T-helper 2 cell (primary cell): ENCODE data around the gene PANX1.
"Not testable (repeated sequence)": the region's sequence is repeated elsewhere in the genome, so short reads cannot be mapped to it uniquely, and the experiment has no call there.

Experiments
- DNase-seq, 5 experiments: peaks; one replicate each; pipeline versions ENCODE4 v3.0.0 to v3.0.0-alpha.2; 2012 to 2022
- total RNA-seq, 2 donors: gene quantifications; one replicate each; lab custom pipeline; 2026; lab: John Stamatoyannopoulos, UW

PANX1 gene
- 13.1 to 14.1 reads per million in 2 donors for total RNA-seq

GRCh38 chr11:94128746-94129511 lies at the start of gene PANX1:
Gene PANX1, plus strand, starts transcription at chr11:94128841. Its CDS starts 472 bp downstream, at chr11:94129313.
- peak; percentile 52 to 87 (median 66) for DNase-seq

GRCh38 chr11:94084164-94084563 lies 44.5 kb upstream of the PANX1 start:
- no peak for DNase-seq

- DNase-seq = no peak
These were observed 39.7 kb upstream of the PANX1 start for GRCh38 chr11:94088906-94089305.

- no peak for DNase-seq
These were observed 39.3 kb upstream of the PANX1 start for GRCh38 chr11:94089341-94089740.

- DNase-seq = no peak
These were observed 38.2 kb upstream of the PANX1 start for GRCh38 chr11:94090401-94090800.

- no peak for DNase-seq
These were observed 37.5 kb upstream of the PANX1 start for GRCh38 chr11:94091091-94091490.

GRCh38 chr11:94100253-94100652 lies 28.4 kb upstream of the PANX1 start:
- DNase-seq = no peak

- DNase-seq = no peak
These were observed 25.2 kb upstream of the PANX1 start for GRCh38 chr11:94103471-94103870.

- DNase-seq = no peak
These were observed 23.9 kb upstream of the PANX1 start for GRCh38 chr11:94104734-94105133.

GRCh38 chr11:94106716-94107115 lies 21.9 kb upstream of the PANX1 start:
- DNase-seq = no peak

GRCh38 chr11:94107363-94107762 lies 21.3 kb upstream of the PANX1 start:
- no peak for DNase-seq

- no peak for DNase-seq
These were observed 17.4 kb upstream of the PANX1 start for GRCh38 chr11:94111241-94111640.

GRCh38 chr11:94111660-94112059 lies 17.0 kb upstream of the PANX1 start:
- no peak for DNase-seq

- no peak for DNase-seq
These were observed 16.3 kb upstream of the PANX1 start for GRCh38 chr11:94112206-94112953.

GRCh38 chr11:94117197-94117574 lies 11.5 kb upstream of the PANX1 start:
- no peak for DNase-seq

GRCh38 chr11:94117871-94118270 lies 10.8 kb upstream of the PANX1 start:
- DNase-seq = no peak

- DNase-seq = not testable (repeated sequence)
These were observed 9.0 kb upstream of the PANX1 start for GRCh38 chr11:94119676-94120075.

GRCh38 chr11:94120516-94120915 lies 8.1 kb upstream of the PANX1 start:
- not testable (repeated sequence) for DNase-seq

GRCh38 chr11:94120946-94121345 lies 7.7 kb upstream of the PANX1 start:
- DNase-seq = no peak

- no peak for DNase-seq
These were observed 3.1 kb upstream of the PANX1 start for GRCh38 chr11:94125407-94126115.

GRCh38 chr11:94127638-94128037 lies 1.0 kb upstream of the PANX1 start:
- no peak for DNase-seq

GRCh38 chr11:94128291-94128745 lies 323 bp upstream of the PANX1 start:
- DNase-seq = peak in 1 of 5 experiments; percentile 9
